NCI-H446 treated with DMSO at 0.1 percent for 48 hours (cell line): ENCODE data around the gene AGBL2.

Experiments
- DNase-seq: peaks from one replicate; lab custom pipeline; 2025; lab: John Stamatoyannopoulos, UW

Gene AGBL2

DNA sequence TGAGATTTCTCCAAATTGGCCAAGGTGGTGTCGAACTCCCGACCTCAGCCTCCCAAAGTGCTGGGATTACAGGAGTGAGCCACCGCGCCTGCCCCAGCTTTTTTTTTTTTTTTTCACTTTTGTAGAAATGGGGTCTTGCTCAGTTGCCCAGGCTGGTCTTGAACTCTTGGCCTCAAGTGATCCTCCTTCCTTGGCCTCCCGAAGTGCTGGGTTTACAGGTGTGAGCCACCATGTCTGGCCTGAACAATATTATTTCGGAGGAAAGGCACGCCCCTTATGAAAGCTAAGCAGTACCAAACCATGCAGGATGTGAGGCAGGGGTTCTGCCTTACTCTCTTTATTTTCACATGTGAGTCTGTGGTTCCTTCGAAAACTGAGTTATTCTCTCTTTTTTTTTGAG, 88.9 kb downstream of the AGBL2 start:
- no peak for DNase-seq

GRCh38 chr11:47620836-47621378, 94.3 kb downstream of the AGBL2 start:
- DNase-seq: no peak

- no peak for DNase-seq
Observed at GRCh38 chr11:47617417-47617809, 97.8 kb downstream of the AGBL2 start.

GRCh38 chr11:47616726-47617416, 98.3 kb downstream of the AGBL2 start:
- peak; percentile 16 for DNase-seq

DNA sequence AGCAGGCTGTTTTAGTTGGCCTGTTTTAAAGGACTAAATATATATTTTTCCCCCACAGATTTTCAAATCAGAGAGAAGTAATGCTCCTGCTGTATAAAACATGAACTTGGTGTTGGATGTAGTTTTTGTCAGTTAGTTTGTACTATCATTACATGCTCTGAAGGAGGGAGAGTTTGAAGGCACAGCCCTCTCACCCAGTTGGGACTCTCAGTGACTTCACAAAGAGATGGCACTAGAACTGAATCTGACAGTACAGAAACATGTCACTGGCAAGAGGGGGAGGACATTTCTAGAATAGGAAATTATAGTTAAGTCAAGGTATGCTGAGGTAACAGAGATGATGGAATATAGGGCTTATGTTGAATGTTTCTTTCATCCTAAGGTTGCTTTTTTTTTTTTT, 99.9 kb downstream of the AGBL2 start:
- DNase-seq: no peak

DNA sequence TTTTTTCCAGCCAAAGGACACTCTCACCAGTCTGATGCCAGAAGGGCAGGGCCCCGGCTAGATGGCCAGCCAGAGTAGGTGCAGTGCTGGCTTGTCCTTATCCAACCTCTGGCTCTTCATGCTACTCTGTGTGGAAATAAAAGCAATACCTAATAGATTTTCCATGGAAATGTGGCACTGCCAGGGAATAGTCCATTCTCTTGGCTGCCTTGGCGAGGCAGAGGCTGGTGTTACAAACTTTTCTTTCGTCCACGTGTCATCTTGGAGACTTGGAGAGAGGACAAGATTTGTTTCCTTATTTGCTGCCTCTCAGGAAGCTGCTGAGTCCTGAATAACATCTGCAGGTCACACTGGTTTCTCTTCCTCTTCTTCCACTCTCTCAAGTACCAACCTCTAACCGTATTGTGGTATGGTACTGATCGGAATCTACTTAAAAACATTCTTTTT, 103.8 kb downstream of the AGBL2 start:
- no peak for DNase-seq

GRCh38 chr11:47609675-47610074, 105.5 kb downstream of the AGBL2 start:
- no peak for DNase-seq
